Measurements from ENCODE around the gene KRT79.

DNA sequence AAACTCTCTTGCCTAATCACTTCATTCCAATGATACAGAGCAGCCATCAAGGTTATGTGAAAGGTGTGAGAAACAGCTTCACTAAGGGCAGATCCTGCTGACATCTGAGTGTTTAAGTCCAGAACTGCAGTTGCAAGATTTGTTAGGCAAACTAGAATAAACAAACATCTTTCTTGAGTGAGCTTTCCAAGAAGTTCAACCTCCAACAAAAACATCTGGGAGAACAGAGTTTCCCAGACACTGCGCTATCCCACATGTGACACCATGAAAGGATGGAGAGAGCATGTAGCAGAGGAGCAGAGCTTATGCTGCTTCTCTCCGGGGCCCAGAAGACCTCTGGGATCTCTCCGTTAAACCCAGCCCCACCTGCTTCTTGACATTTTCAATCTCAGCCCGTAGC is 62.6 kb downstream of the KRT79 start:
- no peak for TF ChIP-seq CTCF (IDR thresholded peaks at IDR 0.05)
- TF ChIP-seq POLR2AphosphoS5 (IDR thresholded peaks at IDR 0.05): no peak
- no peak for TF ChIP-seq POLR2A (IDR thresholded peaks at IDR 0.05)
- no peak for TF ChIP-seq EP300 (IDR thresholded peaks at IDR 0.05; ENCODE audit: low read depth)
